Thyroid gland (tissue), 4 donors: ENCODE results near the gene C1orf232.
A peak's percentile ranks its signal among the peaks of the same experiment; 100 is the strongest.

Experiments
- CTCF ChIP-seq, 6 experiments: fragments of 200-600 bp in 3 of 6; fragments of 450-650 bp in 3 of 6; sonication (generic) in 3 of 6; IDR thresholded peaks; one replicate each; pipeline ENCODE4 v1.5.1; 2016 to 2019; ENCODE audit warnings: antibody characterized with exemption in 6 of 6, mild to moderate bottlenecking in 2 of 6, inconsistent platforms in 1 of 6, moderate library complexity in 1 of 6
- POLR2A ChIP-seq, 2 donors: fragments of 450-650 bp; IDR thresholded peaks; one replicate each; pipeline ENCODE4 v1.6.1; 2017; ENCODE audit warnings: antibody characterized with exemption in 2 of 2, mild to moderate bottlenecking in 2 of 2, moderate library complexity in 1 of 2

- TF ChIP-seq CTCF (IDR thresholded peaks at IDR 0.05) (peak in 4 of 6 experiments; percentile 46 to 93 (median 76)), POLR2A (IDR thresholded peaks at IDR 0.05) (no peak)
Measured at GRCh38 chr1:26164036-26164860, 4.5 kb downstream of the C1orf232 start.
